Caki2 (cell line): ENCODE data around the gene SDK1. TPM values are rescaled to one million over a fixed set of nuclear protein-coding genes. Genes with fewer than 3 reads are reported as not detected.
"Not testable (repeated sequence)": the region's sequence is repeated elsewhere in the genome, so short reads cannot be mapped to it uniquely, and the experiment has no call there.

Experiments used
- DNase-seq: peaks from one replicate; pipeline ENCODE4 v3.0.0-alpha.2; 2015; ENCODE audit warnings: low read depth
- in situ Hi-C: cut with HindIII; loops from 2 replicates; pipeline ENCODE4 v1.10.0; 2016; ENCODE audit warnings: low sequenced_read_pairs, low pct_unique_long_range_greater_than_20kb, mixed read lengths
- total RNA-seq: library from RNA; depleted of rRNA; stranded (reverse); fragments of >200 nt; shearing (Covaris generic); gene quantifications from 2 replicates; pipeline ENCODE4 v1.2.3, GENCODE V29; 2014; ENCODE audit warnings: low replicate concordance

Gene SDK1
- total RNA-seq, 1 experiment from 2014 or later: 9.1 TPM

GRCh38 chr7:4209966-4210365 lies 908.9 kb downstream of the SDK1 start:
- in situ Hi-C loops: no loop called here
- no peak for DNase-seq

- in situ Hi-C loops: no loop called here
Measured at GRCh38 chr7:4210821-4211220, 909.8 kb downstream of the SDK1 start.

GRCh38 chr7:4211261-4211660 lies 910.2 kb downstream of the SDK1 start:
- DNase-seq: no peak
- in situ Hi-C loops: no loop called here

More at GRCh38 chr7:4210821-4211220, 909.8 kb downstream of the SDK1 start:
- DNase-seq: no peak

- in situ Hi-C loops: no loop called here
Measured at GRCh38 chr7:4212376-4212775, 911.3 kb downstream of the SDK1 start.

GRCh38 chr7:4214291-4215155 lies 913.5 kb downstream of the SDK1 start:
- in situ Hi-C loops: no loop called here

More at GRCh38 chr7:4212376-4212775, 911.3 kb downstream of the SDK1 start:
- no peak for DNase-seq

GRCh38 chr7:4215176-4215720 lies 914.2 kb downstream of the SDK1 start:
- no peak for DNase-seq
- in situ Hi-C loops: no loop called here

More at GRCh38 chr7:4214291-4215155, 913.5 kb downstream of the SDK1 start:
- DNase-seq: no peak

GRCh38 chr7:4216016-4216415 lies 915.0 kb downstream of the SDK1 start:
- DNase-seq: no peak
- in situ Hi-C loops: no loop called here

- DNase-seq, in situ Hi-C loops: not testable (repeated sequence)
Measured at GRCh38 chr7:4217126-4217660, 916.1 kb downstream of the SDK1 start.

GRCh38 chr7:4218481-4218880 lies 917.4 kb downstream of the SDK1 start:
- DNase-seq: no peak
- in situ Hi-C loops: no loop called here

- no peak for DNase-seq
- in situ Hi-C loops: no loop called here
Measured at GRCh38 chr7:4220011-4220410, 919.0 kb downstream of the SDK1 start.

GRCh38 chr7:4221043-4221442 lies 920.0 kb downstream of the SDK1 start:
- in situ Hi-C loops: no loop called here
- DNase-seq: no peak

GRCh38 chr7:4222676-4223075 lies 921.6 kb downstream of the SDK1 start:
- in situ Hi-C loops: no loop called here
- DNase-seq: no peak

GRCh38 chr7:4225361-4225771 lies 924.3 kb downstream of the SDK1 start:
- in situ Hi-C loops: no loop called here
- DNase-seq: no peak

GRCh38 chr7:4225881-4226523 lies 925.0 kb downstream of the SDK1 start:
- in situ Hi-C loops: no loop called here
- DNase-seq: no peak

GRCh38 chr7:4226524-4226882 lies 925.5 kb downstream of the SDK1 start:
- in situ Hi-C loops: no loop called here
- DNase-seq: no peak

- in situ Hi-C loops: no loop called here
- DNase-seq: no peak
Measured at GRCh38 chr7:4227105-4228010, 926.3 kb downstream of the SDK1 start.

GRCh38 chr7:4230352-4230751 lies 929.3 kb downstream of the SDK1 start:
- in situ Hi-C loops: no loop called here
- no peak for DNase-seq

- in situ Hi-C loops: no loop called here
- DNase-seq: no peak
Measured at GRCh38 chr7:4233146-4233545, 932.1 kb downstream of the SDK1 start.
